Mucosa of descending colon (tissue), 3 donors: ENCODE results near the gene SPECC1L. TPM values are rescaled to one million over a fixed set of nuclear protein-coding genes. Genes with fewer than 3 reads are reported as not detected.

Experiments
- ATAC-seq: fragments of 200-7000 bp; cut with Tn5 transposase; one replicate; pipeline ENCODE4 v1.9.1; 2020; ENCODE audit warnings: mild to moderate bottlenecking, moderate library complexity
- DNase-seq, 3 donors: peaks; one replicate each; pipeline ENCODE4 v3.0.0-alpha.2; 2020
- H3K36me3 ChIP-seq: fragments of 200-600 bp; one replicate; pipeline ENCODE4 v1.8.0; 2021; ENCODE audit warnings: low read depth, mild to moderate bottlenecking
- H3K4me1 ChIP-seq: fragments of 200-600 bp; one replicate; pipeline ENCODE4 v1.8.0; 2021; ENCODE audit warnings: low read depth, mild to moderate bottlenecking
- H3K4me3 ChIP-seq: fragments of 200-600 bp; one replicate; pipeline ENCODE4 v1.8.0; 2021; ENCODE audit warnings: mild to moderate bottlenecking
- H3K9me3 ChIP-seq: fragments of 200-600 bp; one replicate; pipeline ENCODE4 v1.8.0; 2021; ENCODE audit warnings: mild to moderate bottlenecking
- CTCF ChIP-seq: fragments of 200-600 bp; IDR thresholded peaks from one replicate; pipeline ENCODE4 v1.8.0; 2022; ENCODE audit warnings: antibody characterized with exemption, mild to moderate bottlenecking
- intact Hi-C, 2 donors: fragments of 100-400 bp; cut with DNase I in 1 of 2; cut with micrococcal nuclease in 1 of 2; formaldehyde crosslinking; loops; one replicate each; pipeline versions ENCODE4 v1.11.0 to v1.11.1; 2022; cut with DNase I, micrococcal nuclease
- total RNA-seq, 3 donors: library from RNA; stranded (reverse); fragmentation: NEBNext Ultra II Directional in 2 of 3; extraction: Animal tissue kit (Norgen Biotek cat#: 25700) in 2 of 3; gene quantifications; one replicate each; pipeline versions ENCODE4 v1.2.1 to v1.2.4, GENCODE V29; 2021 to 2023
- donor health status: DM: no; HTN: no; CAD: no; lungs with moderate emphysema.
- donor health status: DM: no; HTN: no; CAD: no.
- donor health status: DM: no; HTN: yes; CAD: no.

Gene SPECC1L
- total RNA-seq, 3 donors from 2014 or later: 78.7 to 116 (median 105) TPM

DNA sequence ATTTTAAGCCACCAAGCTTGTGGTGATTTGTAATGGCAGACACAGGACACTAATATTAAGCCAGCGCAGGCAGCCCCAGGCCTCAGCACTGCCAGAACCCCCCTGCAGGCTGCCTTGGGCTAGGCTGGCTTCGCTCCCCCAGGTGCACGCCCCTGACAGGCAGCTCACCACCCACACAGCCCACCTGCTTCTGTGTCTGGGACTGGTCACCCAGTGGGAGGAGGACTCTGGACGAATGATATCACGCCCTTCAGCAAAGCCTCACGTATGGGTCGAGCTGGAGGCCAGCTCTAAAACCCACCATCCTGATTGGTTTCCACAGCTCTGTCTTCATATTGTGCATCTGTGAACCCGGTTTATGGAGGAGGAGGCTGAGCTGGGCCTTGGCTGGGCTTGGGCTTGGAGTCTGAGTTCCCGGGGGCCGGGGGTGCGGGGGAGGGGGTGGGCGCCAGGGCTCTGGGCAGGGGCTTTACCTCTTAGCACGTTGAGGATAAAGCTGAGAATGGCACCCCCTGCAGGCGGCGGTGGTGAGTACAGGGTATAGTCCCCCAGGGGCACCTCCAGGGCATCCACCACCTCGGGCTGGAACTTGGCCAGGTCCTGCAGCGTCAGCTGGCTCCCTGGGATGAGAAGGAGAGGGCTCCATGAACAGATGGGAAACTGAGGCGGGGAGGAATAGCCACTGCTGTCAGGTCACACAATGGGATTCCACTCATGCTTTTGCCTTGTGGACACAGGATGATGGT lies 39.5 kb upstream of the SPECC1L start:
- Histone ChIP-seq H3K4me3 (no peak overlapping the region), H3K4me1 (no peaks in the 10 kb centered on the region), H3K36me3 (no peaks in the 10 kb centered on the region), H3K9me3 (no peaks in the 10 kb centered on the region)
- ATAC-seq: peak; percentile 77
- TF ChIP-seq CTCF: no peak
- intact Hi-C loops: no loop called here
- DNase-seq: peak in 2 of 3 donors; percentile 70 to 77

- Histone ChIP-seq H3K4me3 (no peak overlapping the region), H3K4me1 (no peaks in the 10 kb centered on the region), H3K36me3 (no peaks in the 10 kb centered on the region), H3K9me3 (no peaks in the 10 kb centered on the region)
- intact Hi-C loops: no loop called here
- ATAC-seq (no peak), DNase-seq (no peak)
- no peak for TF ChIP-seq CTCF
Observed at GRCh38 chr22:24231706-24232105, 38.9 kb upstream of the SPECC1L start.

DNA sequence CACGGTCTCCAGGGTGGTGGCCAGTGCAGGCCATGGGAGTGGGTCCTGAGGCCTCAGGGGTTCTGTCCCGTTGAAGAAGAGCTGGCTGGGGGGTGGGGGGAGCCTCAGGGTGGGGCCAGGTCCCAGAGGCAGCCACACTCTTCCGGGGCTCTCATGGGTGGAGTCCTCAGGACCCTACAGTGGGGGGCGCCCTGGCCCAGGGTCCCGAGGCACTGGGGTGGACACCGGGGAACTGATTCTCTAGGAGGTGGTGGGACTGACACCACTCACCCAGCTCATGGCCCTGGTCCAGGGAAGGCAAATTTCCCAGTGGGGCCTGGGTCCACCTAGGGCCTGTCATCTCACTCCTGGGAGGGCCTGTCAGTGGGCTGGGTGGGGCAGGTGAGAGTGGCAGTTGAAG lies 38.5 kb upstream of the SPECC1L start:
- Histone ChIP-seq H3K4me1 (no peaks in the 10 kb centered on the region), H3K4me3 (no peak overlapping the region), H3K9me3 (no peaks in the 10 kb centered on the region), H3K36me3 (no peaks in the 10 kb centered on the region)
- ATAC-seq: no peak
- no peak for TF ChIP-seq CTCF
- intact Hi-C loops: no loop called here
- no peak for DNase-seq

- H3K9me3 ChIP-seq: no peaks in the 10 kb centered on the region
- no peaks in the 10 kb centered on the region for H3K4me1 ChIP-seq
- H3K4me3 ChIP-seq: no peak overlapping the region
- no peak for ATAC-seq
- intact Hi-C loops: no loop called here
- no peaks in the 10 kb centered on the region for H3K36me3 ChIP-seq
- DNase-seq: no peak
- TF ChIP-seq CTCF: no peak
Observed at GRCh38 chr22:24232725-24233124, 37.9 kb upstream of the SPECC1L start.

DNA sequence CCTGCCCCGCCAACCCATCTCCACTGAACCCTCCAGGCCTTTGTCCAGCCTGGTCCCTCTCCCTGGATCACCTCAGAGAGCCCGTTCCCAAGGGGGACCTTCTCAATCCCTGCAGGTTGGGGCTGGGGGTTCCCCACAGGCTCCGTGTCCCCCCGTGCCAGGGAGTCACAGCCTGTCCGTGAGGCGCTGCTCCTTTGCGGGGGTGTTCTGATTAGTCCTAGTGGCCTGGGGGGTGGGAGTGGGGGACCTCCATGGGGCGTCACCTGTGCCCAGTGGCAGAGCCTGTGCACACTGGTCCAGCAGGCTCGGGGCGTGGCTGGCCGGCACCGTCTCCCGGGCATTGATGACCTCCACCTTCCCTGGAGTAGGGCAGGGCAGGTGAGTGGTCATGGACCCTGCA lies 37.4 kb upstream of the SPECC1L start:
- ATAC-seq (no peak), DNase-seq (no peak)
- Histone ChIP-seq H3K36me3 (no peaks in the 10 kb centered on the region), H3K4me3 (no peak overlapping the region), H3K9me3 (no peaks in the 10 kb centered on the region), H3K4me1 (no peaks in the 10 kb centered on the region)
- TF ChIP-seq CTCF: no peak
- intact Hi-C loops: no loop called here

GRCh38 chr22:24233816-24234215 lies 36.8 kb upstream of the SPECC1L start:
- no peak overlapping the region for H3K4me3 ChIP-seq
- ATAC-seq (no peak), DNase-seq (no peak)
- no peak for TF ChIP-seq CTCF
- no peaks in the 10 kb centered on the region for H3K36me3 ChIP-seq
- no peaks in the 10 kb centered on the region for H3K9me3 ChIP-seq
- H3K4me1 ChIP-seq: no peaks in the 10 kb centered on the region
- intact Hi-C loops: no loop called here
